WTC11 (cell line): ENCODE data around the gene UNKL. TPM values are rescaled to one million over a fixed set of nuclear protein-coding genes. Genes with fewer than 3 reads are reported as not detected.

Experiments
- ATAC-seq: fragments of 200-7000 bp; cut with Tn5 transposase; 2 replicates; pipeline ENCODE4 v1.10.0; 2021; ENCODE audit warnings: mild to moderate bottlenecking, moderate library complexity
- CTCF ChIA-PET: fragments of 300-600 bp; sonication (Branson Sonifier 250); formaldehyde crosslinking; loops from one replicate; lab custom pipeline; 2021; ENCODE audit warnings: antibody characterized with exemption; lab: Charles Lee
- POLR2A ChIA-PET: fragments of 350-600 bp; sonication (Branson Sonifier 250); formaldehyde crosslinking; loops from one replicate; lab custom pipeline; 2021; ENCODE audit warnings: antibody characterized with exemption; lab: Charles Lee
- DNase-seq: peaks from one replicate; pipeline ENCODE4 v3.0.0; 2021; ENCODE audit warnings: low spot score
- H3K27ac Mint-ChIP-seq: 2 replicates; pipeline ENCODE4 v1.8.0; 2021; ENCODE audit warnings: mixed read lengths
- H3K27me3 Mint-ChIP-seq: 2 replicates; pipeline ENCODE4 v1.8.0; 2021; ENCODE audit warnings: low read depth, mild to moderate bottlenecking, moderate library complexity, mixed read lengths
- H3K36me3 Mint-ChIP-seq: 2 replicates; pipeline ENCODE4 v1.8.0; 2021; ENCODE audit warnings: mixed read lengths
- H3K4me1 Mint-ChIP-seq: 2 replicates; pipeline ENCODE4 v1.8.0; 2022; ENCODE audit warnings: mixed read lengths
- H3K4me3 Mint-ChIP-seq: 2 replicates; pipeline ENCODE4 v1.8.0; 2021; ENCODE audit warnings: mild to moderate bottlenecking, moderate library complexity, mixed read lengths
- H3K9me3 Mint-ChIP-seq: 2 replicates; pipeline ENCODE4 v1.8.0; 2021; ENCODE audit warnings: mixed read lengths
- CREB1 ChIP-seq: sonication (generic); formaldehyde crosslinking; IDR thresholded peaks from 2 replicates; pipeline ENCODE4 v1.8.0; 2023; ENCODE audit warnings: mild to moderate bottlenecking, missing genetic modification reagents
- NFE2L1 ChIP-seq: sonication (generic); formaldehyde crosslinking; IDR thresholded peaks from 2 replicates; pipeline ENCODE4 v1.8.1; 2023; ENCODE audit warnings: missing genetic modification reagents
- NR2C2 ChIP-seq: sonication (generic); formaldehyde crosslinking; IDR thresholded peaks from 2 replicates; pipeline ENCODE4 v1.8.0; 2022; ENCODE audit warnings: mild to moderate bottlenecking, missing genetic modification reagents
- NR3C1 ChIP-seq: sonication (generic); formaldehyde crosslinking; conservative IDR thresholded peaks from 2 replicates; pipeline ENCODE4 v1.8.1; 2023; ENCODE audit warnings: low read depth, mild to moderate bottlenecking, missing genetic modification reagents
- PRRX2 ChIP-seq: fragments of 250-450 bp; sonication (Bioruptor Pico); IDR thresholded peaks from 2 replicates; pipeline ENCODE4 v1.8.0; 2021; ENCODE audit warnings: mild to moderate bottlenecking
- RORB ChIP-seq: fragments of 250-450 bp; sonication (Bioruptor Pico); IDR thresholded peaks from 2 replicates; pipeline ENCODE4 v1.9.0; 2021; ENCODE audit warnings: mild to moderate bottlenecking
- SP1 ChIP-seq: sonication (generic); formaldehyde crosslinking; conservative IDR thresholded peaks from 2 replicates; pipeline ENCODE4 v1.8.1; 2022; ENCODE audit warnings: missing genetic modification reagents
- TP53 ChIP-seq: sonication (generic); formaldehyde crosslinking; IDR thresholded peaks from 2 replicates; pipeline ENCODE4 v1.8.1; 2023; ENCODE audit warnings: mild to moderate bottlenecking, missing genetic modification reagents
- ZNF317 ChIP-seq: sonication (generic); formaldehyde crosslinking; IDR thresholded peaks from 2 replicates; pipeline ENCODE4 v1.8.1; 2023; ENCODE audit warnings: low read depth, mild to moderate bottlenecking, moderate library complexity, missing genetic modification reagents, borderline replicate concordance
- total RNA-seq: library from RNA; stranded (reverse); gene quantifications from 3 replicates; pipeline ENCODE4 v1.2.3, GENCODE V29; 2021
- TF ChIP-seq, protein P1 (sequence below): sonication (generic); formaldehyde crosslinking; IDR thresholded peaks from 2 replicates; pipeline ENCODE4 v1.8.1; 2023; ENCODE audit warnings: mild to moderate bottlenecking, missing genetic modification reagents, moderate library complexity
- TF ChIP-seq, protein P2 (sequence below): sonication (generic); formaldehyde crosslinking; conservative IDR thresholded peaks from 2 replicates; pipeline ENCODE4 v1.8.1; 2022; ENCODE audit warnings: mild to moderate bottlenecking, missing genetic modification reagents
- TF ChIP-seq, protein P3 (sequence below): fragments of 200-600 bp; IDR thresholded peaks from 2 replicates; pipeline ENCODE4 v1.8.0; 2022; ENCODE audit warnings: antibody characterized with exemption
- TF ChIP-seq, protein P4 (sequence below): fragments of 250-450 bp; sonication (Bioruptor Pico); IDR thresholded peaks from 2 replicates; pipeline ENCODE4 v1.9.0; 2021; ENCODE audit warnings: moderate library complexity, mild to moderate bottlenecking, inconsistent platforms, borderline replicate concordance
- TF ChIP-seq, protein P5 (sequence below): sonication (generic); formaldehyde crosslinking; IDR thresholded peaks from 2 replicates; pipeline ENCODE4 v1.8.1; 2023; ENCODE audit warnings: mild to moderate bottlenecking, missing genetic modification reagents
- TF ChIP-seq, protein P6 (sequence below): sonication (generic); formaldehyde crosslinking; IDR thresholded peaks from 2 replicates; pipeline ENCODE4 v1.8.0; 2022; ENCODE audit warnings: mild to moderate bottlenecking, missing genetic modification reagents
- TF ChIP-seq, protein P7 (sequence below): fragments of 250-450 bp; sonication (Bioruptor Pico); IDR thresholded peaks from 2 replicates; pipeline ENCODE4 v1.8.0; 2021; ENCODE audit warnings: mild to moderate bottlenecking

UNKL gene
- total RNA-seq, 1 experiment from 2014 or later = 53.3 TPM

DNA sequence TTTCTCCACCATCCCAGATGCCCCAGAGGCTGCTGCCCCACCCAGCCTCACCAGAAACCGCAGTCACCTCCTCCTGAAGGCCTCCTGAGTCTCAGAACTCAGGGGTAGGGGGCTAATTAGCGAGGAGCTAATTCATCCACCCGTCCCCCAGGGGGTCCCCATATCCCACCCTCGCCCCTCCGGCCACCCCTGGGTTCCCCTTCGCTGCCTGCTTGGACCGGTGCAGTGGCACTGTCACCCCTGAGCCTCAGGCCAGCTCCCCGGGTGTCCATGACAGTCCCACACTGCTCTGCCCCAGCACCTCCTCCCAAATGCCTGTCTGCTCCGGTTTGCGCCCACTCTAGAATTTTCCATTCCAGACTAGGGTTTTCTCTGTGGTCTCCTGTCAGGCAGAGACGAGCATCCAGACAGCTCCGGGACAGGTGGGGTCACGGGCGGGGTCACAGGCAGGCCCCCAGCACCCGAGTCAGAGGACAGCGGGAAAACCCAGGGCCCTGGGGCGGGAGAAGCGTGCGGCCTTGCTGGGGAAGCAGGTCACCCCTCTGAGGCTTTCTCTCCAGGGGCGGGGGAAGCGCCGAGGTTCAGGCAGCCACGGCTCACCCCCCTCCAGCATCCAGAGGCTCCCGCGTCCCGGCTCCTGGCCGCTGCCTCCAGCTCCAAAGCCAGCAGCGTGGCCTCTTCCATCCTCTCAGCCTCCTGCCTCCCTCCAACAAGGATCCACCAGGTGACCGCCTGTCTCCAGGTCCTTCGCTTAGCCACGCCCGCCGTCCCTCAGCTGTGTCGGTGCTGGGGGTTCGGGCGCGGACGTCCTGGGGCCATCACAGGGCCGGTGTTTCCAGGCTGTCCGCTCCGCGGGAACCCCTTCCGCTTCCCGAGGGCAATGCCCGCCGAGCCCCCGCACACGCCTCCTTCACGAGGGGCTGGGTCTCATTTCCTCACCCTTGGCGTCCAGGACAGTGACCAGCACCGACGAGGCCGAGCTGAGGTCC is 13.3 kb upstream of the UNKL start:
- TF ChIP-seq, protein P1, sequence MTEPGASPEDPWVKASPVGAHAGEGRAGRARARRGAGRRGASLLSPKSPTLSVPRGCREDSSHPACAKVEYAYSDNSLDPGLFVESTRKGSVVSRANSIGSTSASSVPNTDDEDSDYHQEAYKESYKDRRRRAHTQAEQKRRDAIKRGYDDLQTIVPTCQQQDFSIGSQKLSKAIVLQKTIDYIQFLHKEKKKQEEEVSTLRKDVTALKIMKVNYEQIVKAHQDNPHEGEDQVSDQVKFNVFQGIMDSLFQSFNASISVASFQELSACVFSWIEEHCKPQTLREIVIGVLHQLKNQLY (CRISPR knock-in tag) = no peak
- TF ChIP-seq CREB1 (CRISPR knock-in tag) = no peak
- no peak for TF ChIP-seq NR3C1 (CRISPR knock-in tag)
- TF ChIP-seq NFE2L1 = no peak
- TF ChIP-seq, protein P2, sequence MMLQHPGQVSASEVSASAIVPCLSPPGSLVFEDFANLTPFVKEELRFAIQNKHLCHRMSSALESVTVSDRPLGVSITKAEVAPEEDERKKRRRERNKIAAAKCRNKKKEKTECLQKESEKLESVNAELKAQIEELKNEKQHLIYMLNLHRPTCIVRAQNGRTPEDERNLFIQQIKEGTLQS (CRISPR knock-in tag) = no peak
- TF ChIP-seq, protein P3, sequence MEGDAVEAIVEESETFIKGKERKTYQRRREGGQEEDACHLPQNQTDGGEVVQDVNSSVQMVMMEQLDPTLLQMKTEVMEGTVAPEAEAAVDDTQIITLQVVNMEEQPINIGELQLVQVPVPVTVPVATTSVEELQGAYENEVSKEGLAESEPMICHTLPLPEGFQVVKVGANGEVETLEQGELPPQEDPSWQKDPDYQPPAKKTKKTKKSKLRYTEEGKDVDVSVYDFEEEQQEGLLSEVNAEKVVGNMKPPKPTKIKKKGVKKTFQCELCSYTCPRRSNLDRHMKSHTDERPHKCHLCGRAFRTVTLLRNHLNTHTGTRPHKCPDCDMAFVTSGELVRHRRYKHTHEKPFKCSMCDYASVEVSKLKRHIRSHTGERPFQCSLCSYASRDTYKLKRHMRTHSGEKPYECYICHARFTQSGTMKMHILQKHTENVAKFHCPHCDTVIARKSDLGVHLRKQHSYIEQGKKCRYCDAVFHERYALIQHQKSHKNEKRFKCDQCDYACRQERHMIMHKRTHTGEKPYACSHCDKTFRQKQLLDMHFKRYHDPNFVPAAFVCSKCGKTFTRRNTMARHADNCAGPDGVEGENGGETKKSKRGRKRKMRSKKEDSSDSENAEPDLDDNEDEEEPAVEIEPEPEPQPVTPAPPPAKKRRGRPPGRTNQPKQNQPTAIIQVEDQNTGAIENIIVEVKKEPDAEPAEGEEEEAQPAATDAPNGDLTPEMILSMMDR = no peak
- no peak for TF ChIP-seq RORB (CRISPR knock-in tag)
- TF ChIP-seq ZNF317 (CRISPR knock-in tag) = no peak
- TF ChIP-seq, protein P4, sequence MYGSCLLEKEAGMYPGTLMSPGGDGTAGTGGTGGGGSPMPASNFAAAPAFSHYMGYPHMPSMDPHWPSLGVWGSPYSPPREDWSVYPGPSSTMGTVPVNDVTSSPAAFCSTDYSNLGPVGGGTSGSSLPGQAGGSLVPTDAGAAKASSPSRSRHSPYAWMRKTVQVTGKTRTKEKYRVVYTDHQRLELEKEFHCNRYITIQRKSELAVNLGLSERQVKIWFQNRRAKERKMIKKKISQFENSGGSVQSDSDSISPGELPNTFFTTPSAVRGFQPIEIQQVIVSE (CRISPR knock-in tag) = no peak
- TF ChIP-seq, protein P5, sequence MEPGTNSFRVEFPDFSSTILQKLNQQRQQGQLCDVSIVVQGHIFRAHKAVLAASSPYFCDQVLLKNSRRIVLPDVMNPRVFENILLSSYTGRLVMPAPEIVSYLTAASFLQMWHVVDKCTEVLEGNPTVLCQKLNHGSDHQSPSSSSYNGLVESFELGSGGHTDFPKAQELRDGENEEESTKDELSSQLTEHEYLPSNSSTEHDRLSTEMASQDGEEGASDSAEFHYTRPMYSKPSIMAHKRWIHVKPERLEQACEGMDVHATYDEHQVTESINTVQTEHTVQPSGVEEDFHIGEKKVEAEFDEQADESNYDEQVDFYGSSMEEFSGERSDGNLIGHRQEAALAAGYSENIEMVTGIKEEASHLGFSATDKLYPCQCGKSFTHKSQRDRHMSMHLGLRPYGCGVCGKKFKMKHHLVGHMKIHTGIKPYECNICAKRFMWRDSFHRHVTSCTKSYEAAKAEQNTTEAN (CRISPR knock-in tag) = no peak
- TF ChIP-seq SP1 (CRISPR knock-in tag) = no peak
- TF ChIP-seq NR2C2 (CRISPR knock-in tag) = no peak
- no peak for TF ChIP-seq TP53 (CRISPR knock-in tag)
- no peak for TF ChIP-seq PRRX2
- TF ChIP-seq, protein P6, sequence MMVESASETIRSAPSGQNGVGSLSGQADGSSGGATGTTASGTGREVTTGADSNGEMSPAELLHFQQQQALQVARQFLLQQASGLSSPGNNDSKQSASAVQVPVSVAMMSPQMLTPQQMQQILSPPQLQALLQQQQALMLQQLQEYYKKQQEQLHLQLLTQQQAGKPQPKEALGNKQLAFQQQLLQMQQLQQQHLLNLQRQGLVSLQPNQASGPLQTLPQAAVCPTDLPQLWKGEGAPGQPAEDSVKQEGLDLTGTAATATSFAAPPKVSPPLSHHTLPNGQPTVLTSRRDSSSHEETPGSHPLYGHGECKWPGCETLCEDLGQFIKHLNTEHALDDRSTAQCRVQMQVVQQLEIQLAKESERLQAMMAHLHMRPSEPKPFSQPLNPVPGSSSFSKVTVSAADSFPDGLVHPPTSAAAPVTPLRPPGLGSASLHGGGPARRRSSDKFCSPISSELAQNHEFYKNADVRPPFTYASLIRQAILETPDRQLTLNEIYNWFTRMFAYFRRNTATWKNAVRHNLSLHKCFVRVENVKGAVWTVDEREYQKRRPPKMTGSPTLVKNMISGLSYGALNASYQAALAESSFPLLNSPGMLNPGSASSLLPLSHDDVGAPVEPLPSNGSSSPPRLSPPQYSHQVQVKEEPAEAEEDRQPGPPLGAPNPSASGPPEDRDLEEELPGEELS = no peak
- TF ChIP-seq, protein P7, sequence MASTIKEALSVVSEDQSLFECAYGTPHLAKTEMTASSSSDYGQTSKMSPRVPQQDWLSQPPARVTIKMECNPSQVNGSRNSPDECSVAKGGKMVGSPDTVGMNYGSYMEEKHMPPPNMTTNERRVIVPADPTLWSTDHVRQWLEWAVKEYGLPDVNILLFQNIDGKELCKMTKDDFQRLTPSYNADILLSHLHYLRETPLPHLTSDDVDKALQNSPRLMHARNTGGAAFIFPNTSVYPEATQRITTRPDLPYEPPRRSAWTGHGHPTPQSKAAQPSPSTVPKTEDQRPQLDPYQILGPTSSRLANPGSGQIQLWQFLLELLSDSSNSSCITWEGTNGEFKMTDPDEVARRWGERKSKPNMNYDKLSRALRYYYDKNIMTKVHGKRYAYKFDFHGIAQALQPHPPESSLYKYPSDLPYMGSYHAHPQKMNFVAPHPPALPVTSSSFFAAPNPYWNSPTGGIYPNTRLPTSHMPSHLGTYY (CRISPR knock-in tag) = no peak
- TF ChIP-seq, all 79 proteins: peak for 0
- ATAC-seq (no peak), DNase-seq (no peak)
- Mint-ChIP-seq H3K27ac (no peak overlapping the region), H3K4me1 (no peaks in the 10 kb centered on the region), H3K4me3 (no peak overlapping the region), H3K36me3 (no peaks in the 10 kb centered on the region), H3K9me3 (no peaks in the 10 kb centered on the region), H3K27me3 (no peaks in the 10 kb centered on the region)
- CTCF ChIA-PET = interaction anchor here (1.0 to 2.0 kb wide), 5 partner anchors 10 to 296 kb away, joined by 3 to 14 read pairs (median 4); partner anchors contain the start of gene CCDC154
- POLR2A ChIA-PET = interaction anchor here (1.3 kb wide), 1 partner anchor 7 kb away, joined by 3 read pairs; the partner anchor contains the start of gene UQCC4
